Cortex of kidney (tissue), 1 donor: ENCODE measurements around the gene PEAK1.

Source experiments
- DNase-seq: peaks from one replicate; lab custom pipeline; 2025; lab: John Stamatoyannopoulos, UW

PEAK1 gene

DNA sequence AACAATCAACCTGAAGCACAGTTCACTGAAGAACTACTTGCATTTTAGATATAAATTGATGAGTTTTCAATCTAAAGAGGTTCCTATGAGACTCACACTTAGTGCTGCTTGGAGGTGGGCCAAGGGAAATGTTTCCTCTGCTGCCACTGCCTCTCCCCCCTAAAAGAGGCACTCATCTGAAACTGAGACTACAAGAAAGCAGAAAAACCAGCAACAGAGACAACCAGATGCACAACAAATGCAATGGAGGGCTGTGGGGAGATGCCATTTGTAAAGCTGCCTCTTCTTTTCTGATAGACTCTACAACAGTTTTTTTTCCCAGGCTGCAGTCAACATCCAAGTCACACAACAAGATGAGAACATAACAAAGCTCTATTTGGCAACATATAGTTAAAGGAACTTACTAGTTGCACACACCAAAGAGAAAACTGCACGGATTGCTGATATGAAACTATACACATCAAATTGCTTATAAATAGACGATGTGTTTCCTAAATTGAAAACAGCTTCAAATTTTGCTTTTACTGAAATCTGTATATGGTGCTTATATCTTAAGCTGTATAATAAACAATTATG is 360.0 kb downstream of the PEAK1 start:
- DNase-seq, result no peak

DNA sequence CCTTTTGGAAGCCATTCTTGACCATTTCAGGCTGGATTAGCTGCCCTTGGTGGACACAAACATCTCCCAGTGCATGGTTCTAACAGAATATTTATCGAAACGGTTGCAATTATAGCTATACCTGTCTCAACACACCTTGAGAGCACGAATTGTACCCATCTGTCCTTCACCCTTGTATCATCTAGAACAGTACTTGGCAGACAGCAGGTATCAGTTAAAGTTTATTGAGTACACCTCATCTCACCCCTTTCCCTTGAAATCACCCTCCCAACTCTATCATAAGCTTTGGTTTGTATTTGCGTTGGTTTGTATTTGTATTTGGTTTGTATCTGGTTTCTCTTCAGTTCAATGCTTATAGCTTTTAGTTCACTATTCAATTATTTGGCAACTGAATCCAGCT is 361.4 kb downstream of the PEAK1 start:
- no peak for DNase-seq

DNA sequence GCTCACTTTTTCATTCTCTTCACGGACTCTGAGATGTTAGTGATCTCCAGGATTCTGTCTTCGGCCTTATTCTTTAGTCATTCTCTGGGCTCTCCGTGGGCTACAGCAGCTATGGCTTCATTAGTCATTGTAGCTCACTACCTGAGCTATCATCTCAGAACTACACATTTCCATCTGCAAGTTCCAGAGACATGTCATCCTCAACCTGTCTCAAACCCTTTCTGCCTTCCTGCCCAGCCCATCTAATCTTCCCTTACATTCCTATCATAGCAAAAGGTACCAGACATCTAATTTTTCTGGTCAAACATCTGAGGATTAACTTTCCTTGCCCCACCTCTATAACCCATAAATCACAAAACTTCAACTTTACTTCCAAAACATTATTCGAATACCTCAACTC is 362.2 kb downstream of the PEAK1 start:
- no peak for DNase-seq

DNA sequence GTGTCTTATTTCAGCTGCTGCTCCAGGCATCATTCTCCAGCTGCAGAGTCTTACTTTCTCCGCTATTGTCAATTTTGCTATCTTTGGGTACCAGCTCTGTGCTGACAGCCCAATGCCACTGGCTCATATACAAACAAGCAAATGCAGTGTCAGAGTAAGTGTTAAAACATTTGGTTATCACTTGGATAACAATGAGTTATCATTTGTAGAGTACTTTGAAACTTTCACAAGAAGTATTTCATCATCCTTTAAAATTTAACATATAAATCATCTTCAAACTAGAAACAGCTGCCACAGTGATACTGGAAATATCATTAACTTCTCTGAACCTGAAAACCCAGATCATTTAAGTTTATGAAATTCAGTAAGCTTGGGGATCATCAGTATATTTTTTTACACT is 362.8 kb downstream of the PEAK1 start:
- no peak for DNase-seq

DNA sequence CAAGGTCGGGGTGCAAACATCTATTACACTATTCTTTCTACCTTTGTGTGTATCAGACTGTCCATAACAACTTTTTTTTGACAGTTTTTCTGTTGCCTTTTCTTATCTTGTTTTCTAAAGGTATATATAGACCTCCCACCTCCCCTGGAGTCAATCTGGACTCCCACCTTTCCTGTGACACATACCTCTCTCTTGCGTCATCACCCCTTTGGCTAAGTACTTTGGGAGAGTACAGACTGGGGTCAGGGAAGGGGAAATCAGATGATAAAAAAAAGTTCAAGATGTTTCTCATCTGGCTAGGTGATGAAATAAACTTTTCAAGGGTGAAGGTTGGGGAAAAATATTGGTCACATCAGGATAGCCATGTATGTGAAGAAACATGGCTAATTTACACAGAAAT is 366.2 kb downstream of the PEAK1 start:
- DNase-seq, result no peak

DNA sequence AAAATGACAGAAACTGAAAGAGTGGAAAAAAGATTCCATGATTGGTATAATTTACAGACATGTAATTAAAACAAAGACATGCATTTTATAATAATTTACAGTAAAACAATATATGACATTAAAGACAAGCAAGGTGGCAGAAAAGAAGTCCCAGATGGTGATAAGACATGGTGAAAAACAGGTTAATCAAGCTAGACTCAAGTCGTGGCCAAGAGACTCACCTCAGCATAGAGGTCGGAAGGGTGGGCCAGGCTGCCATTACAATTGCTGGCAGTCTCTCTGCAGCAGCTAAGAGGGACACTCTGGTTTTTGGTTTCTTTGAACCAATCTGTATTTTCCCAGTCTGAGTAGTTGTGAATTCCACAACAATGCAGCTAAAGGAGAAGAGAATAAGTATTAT is 367.3 kb downstream of the PEAK1 start:
- no peak for DNase-seq
